HL-60 (cell line): ENCODE measurements around the gene DNASE1L2.

Source experiments
- DNase-seq, 2 experiments: peaks; one replicate each; pipeline ENCODE4 v3.0.0-alpha.2; 2010 to 2020; ENCODE audit warnings: low read depth in 1 of 2, low spot score in 1 of 2
- H3K27ac ChIP-seq: fragments of 250-450 bp; sonication (Bioruptor Pico); replicated peaks from 2 replicates; pipeline ENCODE4 v1.5.1; 2020; ENCODE audit warnings: mild to moderate bottlenecking, moderate library complexity
- H3K27me3 ChIP-seq: fragments of 250-450 bp; sonication (Bioruptor Pico); 2 replicates; pipeline ENCODE4 v1.5.1; 2021; ENCODE audit warnings: mild to moderate bottlenecking, moderate library complexity; ENCODE audit not compliant: insufficient read depth, poor library complexity, severe bottlenecking
- H3K4me3 ChIP-seq: replicated peaks from 2 replicates; pipeline ENCODE4 v1.5.1; 2011; ENCODE audit warnings: mild to moderate bottlenecking, control low read depth, low read length; ENCODE audit not compliant: insufficient read depth
- CTCF ChIP-seq: IDR thresholded peaks from one replicate; pipeline ENCODE4 v1.5.1; 2011; ENCODE audit warnings: low read length, control low read depth, inconsistent platforms; ENCODE audit not compliant: insufficient read depth
- GABPA ChIP-seq: IDR thresholded peaks from 2 replicates; pipeline ENCODE4 v1.6.1; 2012; ENCODE audit warnings: low read depth
- POLR2AphosphoS5 ChIP-seq: IDR thresholded peaks from 2 replicates; pipeline ENCODE4 v1.6.1; 2012; ENCODE audit warnings: low read depth
- SPI1 ChIP-seq: IDR thresholded peaks from 2 replicates; pipeline ENCODE4 v1.6.1; 2012; ENCODE audit warnings: low read depth, mild to moderate bottlenecking, borderline replicate concordance
- TF ChIP-seq, protein P1 (sequence below): IDR thresholded peaks from 2 replicates; pipeline ENCODE4 v1.6.1; 2012; ENCODE audit warnings: low read depth; ENCODE audit not compliant: insufficient replicate concordance

The DNASE1L2 gene

GRCh38 chr16:2213817-2214718 lies 22.2 kb upstream of the DNASE1L2 start:
- H3K27me3 ChIP-seq = no peaks in the 10 kb centered on the region
- H3K27ac ChIP-seq = peak overlapping the region; percentile 60
- DNase-seq = peak in 1 of 2 experiments; percentile 65
- TF ChIP-seq, protein P1, sequence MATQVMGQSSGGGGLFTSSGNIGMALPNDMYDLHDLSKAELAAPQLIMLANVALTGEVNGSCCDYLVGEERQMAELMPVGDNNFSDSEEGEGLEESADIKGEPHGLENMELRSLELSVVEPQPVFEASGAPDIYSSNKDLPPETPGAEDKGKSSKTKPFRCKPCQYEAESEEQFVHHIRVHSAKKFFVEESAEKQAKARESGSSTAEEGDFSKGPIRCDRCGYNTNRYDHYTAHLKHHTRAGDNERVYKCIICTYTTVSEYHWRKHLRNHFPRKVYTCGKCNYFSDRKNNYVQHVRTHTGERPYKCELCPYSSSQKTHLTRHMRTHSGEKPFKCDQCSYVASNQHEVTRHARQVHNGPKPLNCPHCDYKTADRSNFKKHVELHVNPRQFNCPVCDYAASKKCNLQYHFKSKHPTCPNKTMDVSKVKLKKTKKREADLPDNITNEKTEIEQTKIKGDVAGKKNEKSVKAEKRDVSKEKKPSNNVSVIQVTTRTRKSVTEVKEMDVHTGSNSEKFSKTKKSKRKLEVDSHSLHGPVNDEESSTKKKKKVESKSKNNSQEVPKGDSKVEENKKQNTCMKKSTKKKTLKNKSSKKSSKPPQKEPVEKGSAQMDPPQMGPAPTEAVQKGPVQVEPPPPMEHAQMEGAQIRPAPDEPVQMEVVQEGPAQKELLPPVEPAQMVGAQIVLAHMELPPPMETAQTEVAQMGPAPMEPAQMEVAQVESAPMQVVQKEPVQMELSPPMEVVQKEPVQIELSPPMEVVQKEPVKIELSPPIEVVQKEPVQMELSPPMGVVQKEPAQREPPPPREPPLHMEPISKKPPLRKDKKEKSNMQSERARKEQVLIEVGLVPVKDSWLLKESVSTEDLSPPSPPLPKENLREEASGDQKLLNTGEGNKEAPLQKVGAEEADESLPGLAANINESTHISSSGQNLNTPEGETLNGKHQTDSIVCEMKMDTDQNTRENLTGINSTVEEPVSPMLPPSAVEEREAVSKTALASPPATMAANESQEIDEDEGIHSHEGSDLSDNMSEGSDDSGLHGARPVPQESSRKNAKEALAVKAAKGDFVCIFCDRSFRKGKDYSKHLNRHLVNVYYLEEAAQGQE = no peak
- TF ChIP-seq CTCF (no peak), POLR2AphosphoS5 (no peak), GABPA (no peak), SPI1 (no peak)
- peak overlapping the region; percentile 87 for H3K4me3 ChIP-seq

GRCh38 chr16:2214719-2214968 lies 21.6 kb upstream of the DNASE1L2 start, which contains the start of gene PGP:
TSS of gene PGP (minus strand) at chr16:2214840. CDS start at chr16:2214777, 63 bp downstream.
- peak within 1 kb of the TSS; percentile 87 for H3K4me3 ChIP-seq

DNA sequence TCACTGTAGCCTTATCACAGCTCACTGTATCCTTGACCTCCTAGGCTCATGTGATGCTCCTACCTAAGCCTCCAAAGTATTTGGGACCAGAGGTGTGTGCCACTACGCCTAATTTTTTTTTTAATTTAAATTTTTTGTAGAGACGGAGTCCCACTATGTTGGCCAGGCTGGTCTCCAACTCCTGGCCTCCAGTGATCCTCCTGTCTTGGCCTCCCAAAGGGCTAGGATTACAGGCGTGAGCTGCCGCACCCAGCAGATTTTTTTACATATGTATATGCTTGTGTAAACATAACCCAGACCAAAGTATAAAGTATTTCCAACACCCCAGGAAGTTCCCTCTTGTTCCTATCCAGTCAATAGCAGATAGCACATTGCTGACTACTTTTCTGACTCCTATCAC lies 19.9 kb upstream of the DNASE1L2 start:
- DNase-seq = no peak
- TF ChIP-seq, protein P1 = no peak
- TF ChIP-seq GABPA (no peak), CTCF (no peak), POLR2AphosphoS5 (no peak), SPI1 (no peak)
- Histone ChIP-seq H3K27ac (no peak overlapping the region; the same call in 1 of the 2 replicates), H3K27me3 (no peaks in the 10 kb centered on the region), H3K4me3 (no peak overlapping the region)

More at GRCh38 chr16:2214719-2214968, 21.6 kb upstream of the DNASE1L2 start, which contains the start of gene PGP:
- no peaks in the 10 kb centered on the region for H3K27me3 ChIP-seq
- TF ChIP-seq GABPA (no peak), SPI1 (no peak), POLR2AphosphoS5 (no peak), CTCF (no peak)
- TF ChIP-seq, protein P1 = no peak
- peak within 1 kb of the TSS; percentile 88 for H3K27ac ChIP-seq
- DNase-seq = no peak
